WTC11 (cell line): Measurements from ENCODE around the gene NPEPL1. TPM values are rescaled to one million over a fixed set of nuclear protein-coding genes. Genes with fewer than 3 reads are reported as not detected.

Experiments used
- ATAC-seq: fragments of 200-7000 bp; cut with Tn5 transposase; 2 replicates; pipeline ENCODE4 v1.10.0; 2021; ENCODE audit warnings: mild to moderate bottlenecking, moderate library complexity
- CTCF ChIA-PET: fragments of 300-600 bp; sonication (Branson Sonifier 250); formaldehyde crosslinking; loops from one replicate; lab custom pipeline; 2021; ENCODE audit warnings: antibody characterized with exemption; lab: Charles Lee
- POLR2A ChIA-PET: fragments of 350-600 bp; sonication (Branson Sonifier 250); formaldehyde crosslinking; loops from one replicate; lab custom pipeline; 2021; ENCODE audit warnings: antibody characterized with exemption; lab: Charles Lee
- DNase-seq: peaks from one replicate; pipeline ENCODE4 v3.0.0; 2021; ENCODE audit warnings: low spot score
- H3K27ac Mint-ChIP-seq: 2 replicates; pipeline ENCODE4 v1.8.0; 2021; ENCODE audit warnings: mixed read lengths
- H3K27me3 Mint-ChIP-seq: 2 replicates; pipeline ENCODE4 v1.8.0; 2021; ENCODE audit warnings: low read depth, mild to moderate bottlenecking, moderate library complexity, mixed read lengths
- H3K36me3 Mint-ChIP-seq: 2 replicates; pipeline ENCODE4 v1.8.0; 2021; ENCODE audit warnings: mixed read lengths
- H3K4me1 Mint-ChIP-seq: 2 replicates; pipeline ENCODE4 v1.8.0; 2022; ENCODE audit warnings: mixed read lengths
- H3K4me3 Mint-ChIP-seq: 2 replicates; pipeline ENCODE4 v1.8.0; 2021; ENCODE audit warnings: mild to moderate bottlenecking, moderate library complexity, mixed read lengths
- H3K9me3 Mint-ChIP-seq: 2 replicates; pipeline ENCODE4 v1.8.0; 2021; ENCODE audit warnings: mixed read lengths
- ARID4B ChIP-seq: sonication (generic); formaldehyde crosslinking; IDR thresholded peaks from 2 replicates; pipeline ENCODE4 v1.8.0; 2023; ENCODE audit warnings: missing genetic modification reagents, mild to moderate bottlenecking, borderline replicate concordance
- ATF2 ChIP-seq: sonication (generic); formaldehyde crosslinking; IDR thresholded peaks from 2 replicates; pipeline ENCODE4 v1.8.1; 2022; ENCODE audit warnings: low read depth, missing genetic modification reagents, borderline replicate concordance
- CREB1 ChIP-seq: sonication (generic); formaldehyde crosslinking; IDR thresholded peaks from 2 replicates; pipeline ENCODE4 v1.8.0; 2023; ENCODE audit warnings: mild to moderate bottlenecking, missing genetic modification reagents
- EMX1 ChIP-seq: fragments of 250-450 bp; sonication (Bioruptor Pico); IDR thresholded peaks from 2 replicates; pipeline ENCODE4 v1.8.0; 2021; ENCODE audit warnings: mild to moderate bottlenecking
- FOXJ3 ChIP-seq: sonication (generic); formaldehyde crosslinking; IDR thresholded peaks from 2 replicates; pipeline ENCODE4 v1.9.0; 2021; ENCODE audit warnings: missing genetic modification reagents, mild to moderate bottlenecking, borderline replicate concordance
- FOXP1 ChIP-seq: sonication (generic); formaldehyde crosslinking; IDR thresholded peaks from 2 replicates; pipeline ENCODE4 v1.8.0; 2022; ENCODE audit warnings: missing genetic modification reagents, mild to moderate bottlenecking, moderate library complexity, borderline replicate concordance
- GRHL2 ChIP-seq: fragments of 250-450 bp; sonication (Bioruptor Pico); IDR thresholded peaks from 2 replicates; pipeline ENCODE4 v1.8.0; 2022; ENCODE audit warnings: mild to moderate bottlenecking, moderate library complexity; ENCODE audit not compliant: insufficient replicate concordance, severe bottlenecking
- MYBL2 ChIP-seq: sonication (generic); formaldehyde crosslinking; IDR thresholded peaks from 2 replicates; pipeline ENCODE4 v1.8.1; 2023; ENCODE audit warnings: mild to moderate bottlenecking, moderate library complexity, missing genetic modification reagents
- NFYB ChIP-seq: sonication (generic); formaldehyde crosslinking; conservative IDR thresholded peaks from 2 replicates; pipeline ENCODE4 v1.8.0; 2022; ENCODE audit warnings: low read depth, missing genetic modification reagents
- NR1H2 ChIP-seq: sonication (generic); formaldehyde crosslinking; IDR thresholded peaks from 2 replicates; pipeline ENCODE4 v1.9.0; 2021; ENCODE audit warnings: mild to moderate bottlenecking, moderate library complexity, missing genetic modification reagents
- TCF7 ChIP-seq: sonication (generic); formaldehyde crosslinking; IDR thresholded peaks from 2 replicates; pipeline ENCODE4 v1.8.0; 2022; ENCODE audit warnings: mild to moderate bottlenecking, low read depth, missing genetic modification reagents, moderate library complexity
- ZBTB21 ChIP-seq: sonication (generic); formaldehyde crosslinking; IDR thresholded peaks from 2 replicates; pipeline ENCODE4 v1.8.1; 2023; ENCODE audit warnings: mild to moderate bottlenecking, missing genetic modification reagents, borderline replicate concordance
- ZNF121 ChIP-seq: sonication (generic); formaldehyde crosslinking; IDR thresholded peaks from 2 replicates; pipeline ENCODE4 v1.8.0; 2023; ENCODE audit warnings: missing genetic modification reagents
- ZNF219 ChIP-seq: sonication (generic); formaldehyde crosslinking; IDR thresholded peaks from 2 replicates; pipeline ENCODE4 v1.8.0; 2023; ENCODE audit warnings: missing genetic modification reagents, mild to moderate bottlenecking, borderline replicate concordance
- ZNF425 ChIP-seq: fragments of 250-450 bp; sonication (Bioruptor Pico); conservative IDR thresholded peaks from 2 replicates; pipeline ENCODE4 v1.9.0; 2021; ENCODE audit warnings: mild to moderate bottlenecking
- ZNF512 ChIP-seq: sonication (generic); formaldehyde crosslinking; IDR thresholded peaks from 2 replicates; pipeline ENCODE4 v1.8.1; 2022; ENCODE audit warnings: missing genetic modification reagents, borderline replicate concordance
- ZNF532 ChIP-seq: fragments of 250-450 bp; sonication (Bioruptor Pico); IDR thresholded peaks from 2 replicates; pipeline ENCODE4 v1.9.0; 2021; ENCODE audit warnings: mild to moderate bottlenecking, borderline replicate concordance
- total RNA-seq: library from RNA; stranded (reverse); gene quantifications from 3 replicates; pipeline ENCODE4 v1.2.3, GENCODE V29; 2021

The NPEPL1 gene
- total RNA-seq, 1 experiment from 2014 or later: 39.9 TPM

GRCh38 chr20:58714340-58714922 lies 21.8 kb downstream of the NPEPL1 start:
- no peaks in the 10 kb centered on the region for H3K27me3 Mint-ChIP-seq
- H3K4me3 Mint-ChIP-seq: no peak overlapping the region
- H3K27ac Mint-ChIP-seq: no peak overlapping the region
- CTCF ChIA-PET: interaction anchor here (0.6 to 1.4 kb wide), 2 partner anchors 12 to 233 kb away, joined by 3 to 4 read pairs; no protein-coding TSS in a partner anchor
- no peaks in the 10 kb centered on the region for H3K9me3 Mint-ChIP-seq
- 0 out of 2 replicates have a peak, but pooled peaks cover 2% of the 10 kb centered on the region for H3K4me1 Mint-ChIP-seq
- H3K36me3 Mint-ChIP-seq: no peaks in the 10 kb centered on the region
- TF ChIP-seq FOXP1 (CRISPR knock-in tag) (no peak), ZNF532 (CRISPR knock-in tag) (no peak), ZNF121 (CRISPR knock-in tag) (0 out of 2 replicates have a peak, but pooled peaks have one; percentile 28), FOXJ3 (CRISPR knock-in tag) (no peak), ZNF425 (CRISPR knock-in tag) (no peak)
- DNase-seq (peak; percentile 9), ATAC-seq (no peak)
- POLR2A ChIA-PET: no interaction called here

GRCh38 chr20:58714923-58715351 lies 22.3 kb downstream of the NPEPL1 start:
- DNase-seq: no peak
- Mint-ChIP-seq H3K27ac (0 out of 2 replicates have a peak overlapping the region, but pooled peaks have one; percentile 49), H3K9me3 (no peaks in the 10 kb centered on the region), H3K36me3 (no peaks in the 10 kb centered on the region), H3K4me1 (0 out of 2 replicates have a peak, but pooled peaks cover 2% of the 10 kb centered on the region), H3K4me3 (no peak overlapping the region), H3K27me3 (no peaks in the 10 kb centered on the region)
- ChIA-PET CTCF (interaction anchor here (1.4 kb wide), 1 partner anchor 12 kb away, joined by 4 read pairs; no protein-coding TSS in a partner anchor), POLR2A (no interaction called here)
- TF ChIP-seq FOXJ3 (CRISPR knock-in tag) (no peak), CREB1 (CRISPR knock-in tag) (no peak), GRHL2 (no peak), ZNF219 (no peak), EMX1 (CRISPR knock-in tag) (no peak), TCF7 (no peak), ZNF512 (CRISPR knock-in tag) (no peak), ZBTB21 (CRISPR knock-in tag) (no peak), NFYB (no peak), ARID4B (CRISPR knock-in tag) (no peak), MYBL2 (no peak), ATF2 (CRISPR knock-in tag) (no peak), NR1H2 (CRISPR knock-in tag) (no peak)
- ATAC-seq: no peak
